NCI-H1092 treated with DMSO at 0.1 percent for 48 hours (cell line): ENCODE data around the gene PAQR5.
"Not testable (repeated sequence)": the region's sequence is repeated elsewhere in the genome, so short reads cannot be mapped to it uniquely, and the experiment has no call there.

Experiments
- DNase-seq: peaks from one replicate; lab custom pipeline; 2025; lab: John Stamatoyannopoulos, UW

The PAQR5 gene

GRCh38 chr15:69357773-69358771, 59.4 kb downstream of the PAQR5 start:
- no peak for DNase-seq

- no peak for DNase-seq
These were observed 60.1 kb downstream of the PAQR5 start for GRCh38 chr15:69358850-69359249.

- no peak for DNase-seq
These were observed 61.0 kb downstream of the PAQR5 start for GRCh38 chr15:69359722-69360121.

- DNase-seq: no peak
These were observed 61.9 kb downstream of the PAQR5 start for GRCh38 chr15:69360642-69361041.

GRCh38 chr15:69367236-69367635, 68.5 kb downstream of the PAQR5 start:
- DNase-seq: no peak

GRCh38 chr15:69369631-69370030, 70.9 kb downstream of the PAQR5 start:
- no peak for DNase-seq

- DNase-seq: no peak
These were observed 74.7 kb downstream of the PAQR5 start for GRCh38 chr15:69373406-69373805.

- no peak for DNase-seq
These were observed 76.6 kb downstream of the PAQR5 start for GRCh38 chr15:69375151-69375790.

GRCh38 chr15:69377216-69377970, 78.7 kb downstream of the PAQR5 start:
- no peak for DNase-seq

- no peak for DNase-seq
These were observed 81.5 kb downstream of the PAQR5 start for GRCh38 chr15:69380100-69380725.

GRCh38 chr15:69380726-69381105, 82.0 kb downstream of the PAQR5 start:
- no peak for DNase-seq

- DNase-seq: not testable (repeated sequence)
These were observed 83.5 kb downstream of the PAQR5 start for GRCh38 chr15:69382176-69382575.

- DNase-seq: not testable (repeated sequence)
These were observed 85.4 kb downstream of the PAQR5 start for GRCh38 chr15:69384066-69384465.

GRCh38 chr15:69384626-69385598, 86.2 kb downstream of the PAQR5 start:
- DNase-seq: no peak

GRCh38 chr15:69385831-69386230, 87.1 kb downstream of the PAQR5 start:
- no peak for DNase-seq

GRCh38 chr15:69386284-69386683, 87.6 kb downstream of the PAQR5 start:
- no peak for DNase-seq

GRCh38 chr15:69388260-69388705, 89.6 kb downstream of the PAQR5 start:
- DNase-seq: no peak

GRCh38 chr15:69389426-69389825, 90.7 kb downstream of the PAQR5 start:
- DNase-seq: no peak

GRCh38 chr15:69390575-69390974, 91.9 kb downstream of the PAQR5 start:
- DNase-seq: no peak

- DNase-seq: no peak
These were observed 92.5 kb downstream of the PAQR5 start for GRCh38 chr15:69391046-69391757.
